HG03097 (cell line): ENCODE results near the gene FUT1.
"Not testable (repeated sequence)": the region's sequence is repeated elsewhere in the genome, so short reads cannot be mapped to it uniquely, and the experiment has no call there.

Source experiments
- ATAC-seq: cut with Tn5 transposase; IDR thresholded peaks from one replicate; pipeline ENCODE4 v1.9.1; 2021; ENCODE audit not compliant: unreplicated experiment, low FRiP score

FUT1 gene

DNA sequence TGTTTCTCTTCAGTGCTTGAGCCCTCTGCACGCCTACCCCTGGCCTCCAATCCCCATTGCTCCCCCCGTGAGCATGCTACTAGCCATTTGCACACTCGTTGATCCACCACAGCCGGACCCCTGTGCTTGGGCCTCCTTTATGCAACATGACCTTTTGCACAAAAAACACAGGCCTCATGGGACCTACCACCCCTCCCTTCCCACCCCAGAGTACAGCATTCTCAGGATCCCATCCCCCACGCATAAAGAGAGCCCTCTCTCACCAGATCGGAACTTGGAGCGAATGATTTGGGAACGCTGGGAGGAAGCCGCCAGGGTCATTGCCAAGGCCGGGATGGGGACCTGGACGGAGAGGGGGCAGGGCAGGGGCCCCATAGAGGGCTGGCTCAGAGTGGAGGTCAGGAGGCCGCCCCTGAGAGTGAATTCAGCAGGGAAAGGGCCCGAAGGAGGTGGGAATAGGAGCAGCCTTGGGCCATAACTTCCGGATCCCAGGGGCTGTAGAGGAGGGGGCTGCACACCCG lies 33.7 kb downstream of the FUT1 start:
- ATAC-seq: no peak

- not testable (repeated sequence) for ATAC-seq
These were observed 34.3 kb downstream of the FUT1 start for GRCh38 chr19:48718106-48718505.

GRCh38 chr19:48716562-48717291 lies 35.7 kb downstream of the FUT1 start:
- no peak for ATAC-seq

DNA sequence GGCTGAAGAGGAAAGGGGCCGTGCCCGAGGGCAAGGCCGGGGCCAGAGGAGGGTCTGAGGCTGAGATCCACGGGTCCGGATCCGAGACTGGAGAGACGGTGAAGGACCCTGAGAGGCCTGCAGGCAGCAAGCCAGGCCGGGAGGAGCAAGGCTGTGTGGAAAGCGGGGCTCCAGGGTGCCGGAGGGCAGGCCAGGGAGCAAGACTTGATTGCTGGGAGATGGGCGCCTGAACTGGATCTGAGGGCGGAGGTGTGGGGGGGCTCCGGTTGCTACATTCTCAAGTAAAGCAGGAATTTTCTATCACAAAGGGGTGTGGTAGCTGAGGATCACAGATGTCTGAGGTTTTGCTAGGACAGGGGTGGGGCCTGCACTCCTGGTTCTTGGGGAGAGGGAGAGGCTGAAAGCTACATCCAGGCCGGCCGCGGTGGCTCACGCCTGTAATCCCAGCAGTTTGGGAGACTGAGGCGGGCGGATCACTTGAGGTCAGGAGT lies 36.7 kb downstream of the FUT1 start:
- ATAC-seq: no peak

DNA sequence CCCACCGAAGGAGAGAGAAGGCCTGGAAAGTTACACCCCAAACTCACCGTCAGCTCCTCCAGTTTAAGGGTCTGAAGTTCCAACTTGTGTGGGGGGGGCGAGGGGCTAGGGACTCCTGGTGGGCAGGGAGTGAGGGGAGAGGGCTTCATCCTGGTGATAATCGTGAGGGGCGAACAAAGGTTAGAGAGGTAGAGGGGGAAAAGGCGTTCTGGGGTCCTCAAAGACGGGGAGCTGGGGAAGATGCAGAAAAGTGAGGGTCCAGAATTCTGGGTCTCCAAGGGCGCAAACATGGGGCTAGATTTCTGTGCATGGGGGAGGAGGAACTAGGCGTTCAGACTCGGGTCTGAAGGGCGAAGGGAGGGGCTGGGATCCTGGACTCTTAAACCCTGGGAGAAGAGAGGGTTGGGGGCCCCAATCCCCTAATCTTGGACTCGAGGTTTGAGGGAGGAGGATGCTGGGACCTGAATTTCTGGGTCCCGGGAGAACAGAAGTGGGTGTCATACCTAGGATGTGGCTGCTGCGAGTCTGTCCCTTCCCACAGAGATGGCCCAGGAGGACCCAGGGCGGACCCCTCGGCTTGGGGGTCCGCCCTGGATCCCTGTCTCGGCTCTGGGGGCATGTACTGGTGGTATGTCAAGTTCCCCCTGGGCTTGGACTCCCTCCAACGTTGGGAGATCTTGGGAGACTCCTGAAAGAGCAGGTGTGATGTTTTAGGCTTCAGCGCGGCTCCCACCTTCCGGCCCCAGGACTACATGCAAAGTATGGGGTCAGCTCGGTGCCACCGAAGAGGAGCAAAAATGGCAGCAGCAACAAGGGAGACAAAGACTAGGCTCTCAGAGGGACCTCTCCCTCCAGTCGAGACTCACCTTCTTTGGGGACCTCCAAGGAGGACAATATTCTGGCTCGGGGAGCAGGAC lies 37.4 kb downstream of the FUT1 start:
- ATAC-seq: no peak

GRCh38 chr19:48713864-48714755 lies 38.3 kb downstream of the FUT1 start:
- peak; percentile 92 for ATAC-seq

DNA sequence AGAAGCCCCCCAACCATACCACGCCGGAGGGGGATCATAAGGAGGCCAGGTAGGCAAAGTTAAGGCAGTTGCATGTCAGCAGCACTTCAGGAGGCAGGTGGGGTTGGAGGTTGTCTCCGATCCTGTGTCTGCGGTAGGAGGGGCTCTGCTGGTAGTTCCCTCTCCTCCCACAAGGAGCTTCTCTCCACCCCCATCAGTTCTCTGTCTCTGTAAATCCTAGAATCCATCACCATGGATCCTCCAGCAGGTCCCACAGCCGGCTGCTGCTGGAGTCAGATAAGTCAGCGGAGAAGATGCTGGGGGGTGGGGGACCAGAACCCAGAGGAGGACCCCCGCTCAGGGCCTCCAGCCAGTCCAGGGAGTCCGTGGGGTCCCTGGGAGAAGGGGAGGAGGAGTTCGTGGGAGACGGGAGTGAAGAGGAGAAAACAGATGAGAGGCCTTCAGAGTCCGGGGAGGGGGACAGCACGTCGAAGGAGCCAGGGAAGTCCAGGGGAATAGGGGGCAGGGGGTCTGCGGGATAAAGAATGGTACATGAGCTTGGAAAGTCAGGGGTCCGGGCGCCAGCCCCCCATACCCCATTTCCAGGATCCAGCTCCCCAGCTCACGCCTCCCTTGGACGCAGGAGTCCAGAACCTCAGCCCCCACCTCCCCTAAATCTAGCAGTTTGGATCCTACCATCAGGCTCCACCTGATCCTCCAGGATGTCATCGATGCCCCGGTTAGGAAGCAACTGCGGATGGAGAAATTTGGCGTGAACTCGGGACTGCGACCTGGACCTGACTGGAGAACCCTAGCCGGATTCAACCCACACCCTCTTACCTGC lies 39.2 kb downstream of the FUT1 start:
- ATAC-seq: no peak

GRCh38 chr19:48711106-48711662 lies 41.3 kb downstream of the FUT1 start:
- ATAC-seq: no peak

DNA sequence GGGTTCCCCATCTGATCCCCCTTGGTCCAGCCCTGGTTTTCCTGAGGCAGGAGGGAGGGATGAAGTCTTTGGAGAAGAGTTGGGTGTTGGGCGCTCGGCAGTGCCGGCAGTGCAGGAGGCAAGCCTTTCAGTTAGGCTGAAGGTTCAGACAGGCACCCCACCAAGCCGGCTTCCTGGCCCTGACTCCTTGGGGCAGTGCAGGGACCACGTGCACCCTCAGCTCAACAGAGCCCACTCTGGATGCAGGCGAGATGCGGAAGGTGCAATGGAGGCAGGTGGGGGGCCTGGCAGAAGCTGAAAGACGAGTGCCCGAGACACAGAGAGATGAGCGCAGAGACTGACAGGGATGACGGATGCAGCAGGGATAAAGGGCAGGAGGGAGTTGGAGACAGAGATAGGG lies 44.0 kb downstream of the FUT1 start:
- no peak for ATAC-seq

- no peak for ATAC-seq
These were observed 47.0 kb downstream of the FUT1 start for GRCh38 chr19:48705431-48705830.

- no peak for ATAC-seq
These were observed 49.1 kb downstream of the FUT1 start for GRCh38 chr19:48703316-48703715.

DNA sequence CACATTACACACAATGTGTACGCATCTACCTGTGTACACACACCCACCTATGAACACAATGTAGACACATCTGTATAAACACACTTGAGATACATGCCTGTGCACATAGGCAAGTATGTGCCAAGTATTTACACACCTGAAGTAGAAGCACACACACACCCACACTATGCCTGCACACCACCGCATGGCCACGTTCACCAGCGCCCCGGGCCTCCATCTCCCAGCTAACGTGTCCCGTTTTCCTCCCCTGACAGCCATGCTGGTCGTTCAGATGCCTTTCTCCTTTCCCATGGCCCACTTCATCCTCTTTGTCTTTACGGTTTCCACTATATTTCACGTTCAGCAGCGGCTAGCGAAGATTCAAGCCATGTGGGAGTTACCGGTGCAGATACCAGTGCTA lies 49.7 kb downstream of the FUT1 start:
- no peak for ATAC-seq

GRCh38 chr19:48698046-48698445 lies 54.4 kb downstream of the FUT1 start:
- ATAC-seq: no peak
